HepG2 (cell line): Measurements from ENCODE around the gene ZC3H12A. TPM values are rescaled to one million over a fixed set of nuclear protein-coding genes. Genes with fewer than 3 reads are reported as not detected.
A peak's percentile ranks its signal among the peaks of the same experiment; 100 is the strongest.

Experiments
- CREM ChIP-seq, 2 experiments: sonication (generic) in 1 of 2; formaldehyde crosslinking in 1 of 2; IDR thresholded peaks; 2 replicates each; pipeline versions ENCODE4 v1.4.0 to v1.6.1; 2016 to 2020; ENCODE audit warnings: antibody characterized with exemption in 1 of 2, mild to moderate bottlenecking in 1 of 2, missing genetic modification reagents in 1 of 2
- GPBP1L1 ChIP-seq: sonication (generic); formaldehyde crosslinking; IDR thresholded peaks from 2 replicates; pipeline ENCODE4 v1.5.0; 2020; ENCODE audit warnings: mild to moderate bottlenecking, missing genetic modification reagents
- HNF1B ChIP-seq: sonication (generic); formaldehyde crosslinking; IDR thresholded peaks from 2 replicates; pipeline ENCODE4 v1.5.1; 2020; ENCODE audit warnings: mild to moderate bottlenecking, moderate library complexity, missing genetic modification reagents
- HOXA7 ChIP-seq: sonication (generic); formaldehyde crosslinking; IDR thresholded peaks from 2 replicates; pipeline ENCODE4 v1.8.1; 2022; ENCODE audit warnings: mild to moderate bottlenecking, missing genetic modification reagents, moderate library complexity
- MIER3 ChIP-seq: IDR thresholded peaks from 2 replicates; pipeline ENCODE4 v1.6.1; 2016; ENCODE audit warnings: missing compliant biosample characterization, borderline replicate concordance
- MLX ChIP-seq: IDR thresholded peaks from 2 replicates; pipeline ENCODE4 v1.6.1; 2016
- NR2C2 ChIP-seq: sonication (generic); formaldehyde crosslinking; IDR thresholded peaks from 2 replicates; pipeline ENCODE4 v1.4.0; 2020; ENCODE audit warnings: missing genetic modification reagents, mild to moderate bottlenecking, moderate library complexity, borderline replicate concordance
- PHB2 ChIP-seq: fragments of 450-650 bp; IDR thresholded peaks from 2 replicates; pipeline ENCODE4 v1.6.1; 2018; ENCODE audit not compliant: partially characterized antibody
- POGZ ChIP-seq: sonication (generic); formaldehyde crosslinking; IDR thresholded peaks from 2 replicates; pipeline ENCODE4 v1.4.0; 2020; ENCODE audit warnings: mild to moderate bottlenecking, missing genetic modification reagents
- SRSF4 ChIP-seq: fragments of 200-400 bp; formaldehyde crosslinking; IDR thresholded peaks from one replicate; pipeline ENCODE4 v1.6.1; 2018; ENCODE audit warnings: mild to moderate bottlenecking, low read depth, low read length, moderate library complexity; ENCODE audit not compliant: poor library complexity, severe bottlenecking
- THAP9 ChIP-seq: sonication (generic); formaldehyde crosslinking; IDR thresholded peaks from 2 replicates; pipeline ENCODE4; 2020; ENCODE audit warnings: missing genetic modification reagents, mild to moderate bottlenecking, borderline replicate concordance
- TIGD3 ChIP-seq: sonication (generic); formaldehyde crosslinking; IDR thresholded peaks from 2 replicates; pipeline ENCODE4 v1.5.1; 2020; ENCODE audit warnings: mild to moderate bottlenecking, missing genetic modification reagents, borderline replicate concordance
- XRCC5 ChIP-seq: fragments of 200-400 bp; formaldehyde crosslinking; optimal IDR thresholded peaks from 2 replicates; pipeline ENCODE3; 2017; ENCODE audit warnings: mild to moderate bottlenecking, low read length
- ZBTB25 ChIP-seq: IDR thresholded peaks from 2 replicates; pipeline ENCODE4 v1.6.1; 2018; ENCODE audit warnings: missing genetic modification reagents
- ZC3H13 ChIP-seq: sonication (generic); formaldehyde crosslinking; IDR thresholded peaks from 2 replicates; pipeline ENCODE4 v1.8.1; 2023; ENCODE audit warnings: mild to moderate bottlenecking, missing genetic modification reagents, moderate library complexity
- ZNF234 ChIP-seq: sonication (generic); formaldehyde crosslinking; conservative IDR thresholded peaks from 2 replicates; pipeline ENCODE4 v1.5.1; 2020; ENCODE audit warnings: mild to moderate bottlenecking, missing genetic modification reagents
- ZNF335 ChIP-seq: sonication (generic); formaldehyde crosslinking; IDR thresholded peaks from 2 replicates; pipeline ENCODE4 v1.4.0; 2020; ENCODE audit warnings: missing genetic modification reagents
- ZNF547 ChIP-seq: sonication (generic); formaldehyde crosslinking; IDR thresholded peaks from 2 replicates; pipeline ENCODE4 v1.5.1; 2020; ENCODE audit warnings: mild to moderate bottlenecking, missing genetic modification reagents
- ZNF746 ChIP-seq: sonication (generic); formaldehyde crosslinking; IDR thresholded peaks from 2 replicates; pipeline ENCODE4 v1.8.0; 2022; ENCODE audit warnings: mild to moderate bottlenecking, missing genetic modification reagents
- polyA plus RNA-seq, 8 experiments: library from polyadenylated mRNA; depleted of rRNA in 3 of 8; stranded (reverse) in 7 of 8; unstranded in 1 of 8; fragments of >200 nt; fragmentation: Illumina TruSeq in 4 of 8; extraction: Trizol in 4 of 8; gene quantifications; 2 replicates each; pipeline versions ENCODE4 v1.2.1 to v1.2.3, GENCODE V29; 2011 to 2016; ENCODE audit warnings: low read depth in 4 of 8, missing spikeins in 1 of 8, mixed read lengths in 1 of 8; ENCODE audit not compliant: insufficient read depth in 1 of 8
- total RNA-seq, 5 experiments: library from RNA; depleted of rRNA; stranded (reverse); fragments of >200 nt; fragmentation: Illumina TruSeq; extraction: Trizol; gene quantifications; 2 replicates each; pipeline ENCODE4 v1.2.3, GENCODE V29; 2016; ENCODE audit warnings: low read depth in 1 of 5

The ZC3H12A gene
- total and polyA plus RNA-seq, 2 of the 13 experiments (the other 11 are each of a cell fraction or from before 2014, with no cell fraction given) = 6.8 to 13.3 TPM

- TF ChIP-seq ZNF746 (CRISPR knock-in tag) (peak; percentile 95), ZBTB25 (CRISPR knock-in tag) (peak; percentile 79; the same call in 1 of the 2 replicates), TIGD3 (CRISPR knock-in tag) (0 out of 2 replicates have a peak, but pooled peaks have one; percentile 48), CREM (IDR thresholded peaks at IDR 0.05) (no peak; the same call in 1 of the 2 replicates), CREM (CRISPR knock-in tag; IDR thresholded peaks at IDR 0.05) (no peak), ZC3H13 (CRISPR knock-in tag) (peak; percentile 77; the same call in 1 of the 2 replicates), ZNF547 (no peak), MIER3 (CRISPR knock-in tag) (peak; percentile 93), ZNF234 (CRISPR knock-in tag) (no peak), MLX (peak; percentile 85), POGZ (CRISPR knock-in tag) (0 out of 2 replicates have a peak, but pooled peaks have one; percentile 48), SRSF4 (no peak), HOXA7 (no peak), ZNF335 (0 out of 2 replicates have a peak, but pooled peaks have one; percentile 59), NR2C2 (CRISPR knock-in tag) (peak; percentile 77), XRCC5 (peak; percentile 58), THAP9 (CRISPR knock-in tag) (no peak), GPBP1L1 (CRISPR knock-in tag) (no peak), PHB2 (no peak), HNF1B (CRISPR knock-in tag) (peak; percentile 61; the same call in 1 of the 2 replicates)
Observed at GRCh38 chr1:37479255-37480124, 5.1 kb downstream of the ZC3H12A start (continued).
